GM12872 (cell line): ENCODE measurements around the gene TBL1X.

Source experiments
- CTCF ChIP-seq: IDR thresholded peaks from 3 replicates; pipeline ENCODE4 v1.5.1; 2011; ENCODE audit warnings: low read depth, mild to moderate bottlenecking, low read length, moderate library complexity; ENCODE audit not compliant: insufficient read depth

Gene TBL1X

GRCh38 chrX:9729171-9729885 is 264.5 kb downstream of the TBL1X start:
- no peak for TF ChIP-seq CTCF

GRCh38 chrX:9730078-9730477 is 265.2 kb downstream of the TBL1X start:
- TF ChIP-seq CTCF: no peak

GRCh38 chrX:9730752-9731151 is 265.9 kb downstream of the TBL1X start:
- TF ChIP-seq CTCF: no peak

- TF ChIP-seq CTCF: no peak
Observed at GRCh38 chrX:9737363-9737762, 272.5 kb downstream of the TBL1X start.

- no peak for TF ChIP-seq CTCF
Observed at GRCh38 chrX:9738151-9738550, 273.3 kb downstream of the TBL1X start.

- no peak for TF ChIP-seq CTCF
Observed at GRCh38 chrX:9739130-9739529, 274.3 kb downstream of the TBL1X start.

- TF ChIP-seq CTCF: no peak
Observed at GRCh38 chrX:9745417-9746115, 280.7 kb downstream of the TBL1X start.
